IPS-15b (cell line): ENCODE measurements around the gene ERLIN1.

Source experiments
- H3K27me3 ChIP-seq: one replicate; pipeline ENCODE4 v1.6.1; 2013; ENCODE audit warnings: low read length; ENCODE audit not compliant: control insufficient read depth, insufficient read depth
- H3K36me3 ChIP-seq: one replicate; pipeline ENCODE4 v1.6.1; 2013; ENCODE audit warnings: low read length; ENCODE audit not compliant: control insufficient read depth, insufficient read depth
- H3K4me1 ChIP-seq: one replicate; pipeline ENCODE4 v1.6.1; 2013; ENCODE audit warnings: mild to moderate bottlenecking, low read length; ENCODE audit not compliant: control insufficient read depth, insufficient read depth
- H3K4me3 ChIP-seq: one replicate; pipeline ENCODE4 v1.5.1; 2013; ENCODE audit warnings: low read depth, low read length
- H3K9ac ChIP-seq: one replicate; pipeline ENCODE4 v1.6.1; 2013; ENCODE audit warnings: low read depth, mild to moderate bottlenecking, low read length
- H3K9me3 ChIP-seq: one replicate; pipeline ENCODE4 v1.6.1; 2013; ENCODE audit warnings: mild to moderate bottlenecking, low read length; ENCODE audit not compliant: control insufficient read depth, insufficient read depth

ERLIN1 gene

DNA sequence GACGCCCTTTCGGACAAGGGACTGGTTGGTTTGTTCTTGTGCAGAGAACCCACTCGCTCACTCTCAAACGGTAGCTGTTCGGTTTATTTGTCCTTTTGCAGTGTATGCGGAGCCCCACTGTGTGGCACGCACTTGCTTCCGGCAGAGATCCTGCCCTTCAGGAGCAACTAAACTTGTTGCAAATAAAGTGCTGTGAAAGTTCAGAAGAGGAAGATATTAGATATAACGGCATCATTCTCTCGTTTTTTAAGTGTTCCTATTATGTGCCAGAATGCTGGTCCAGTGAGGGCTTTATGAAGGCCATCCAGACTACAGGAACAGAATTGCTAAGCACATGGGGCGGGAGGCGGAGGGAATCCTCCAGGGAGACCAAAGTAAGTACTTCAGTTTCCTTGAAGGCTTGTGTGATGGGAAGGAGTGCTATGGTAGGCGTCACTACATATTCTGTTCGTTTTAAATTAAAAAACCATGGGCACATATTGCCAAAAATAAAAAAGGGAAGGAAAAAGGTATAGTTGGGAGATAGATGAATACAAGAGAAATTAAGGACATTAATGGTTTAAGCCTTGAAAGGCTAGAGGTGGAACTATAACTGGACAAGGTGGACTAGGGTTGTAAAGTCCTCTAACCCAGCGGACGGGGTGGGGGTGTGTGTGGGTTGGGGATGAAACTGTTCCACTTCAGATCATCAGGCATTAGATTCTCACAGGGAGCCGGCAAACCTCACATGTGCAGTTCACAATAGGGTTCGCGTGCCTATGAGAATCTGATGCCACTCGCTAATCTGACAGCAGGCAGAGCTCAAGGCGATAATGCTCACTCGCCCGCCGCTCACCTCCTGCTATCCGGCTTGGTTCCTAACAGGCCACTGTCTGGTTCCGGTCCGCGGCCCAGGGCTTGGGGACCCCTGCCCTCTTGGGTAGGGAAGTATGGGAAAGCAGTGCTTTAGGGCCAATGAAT is 704 bp upstream of the ERLIN1 start:
- Histone ChIP-seq H3K27me3 (no peaks in the 10 kb centered on the region), H3K9me3 (no peaks in the 10 kb centered on the region), H3K36me3 (no peaks in the 10 kb centered on the region), H3K4me1 (no peaks in the 10 kb centered on the region), H3K4me3 (peak overlapping the region; percentile 78), H3K9ac (peak overlapping the region; percentile 84)

- Histone ChIP-seq H3K4me1 (no peaks in the 10 kb centered on the region), H3K36me3 (no peaks in the 10 kb centered on the region), H3K27me3 (no peaks in the 10 kb centered on the region), H3K4me3 (peak overlapping the region; percentile 78), H3K9me3 (no peaks in the 10 kb centered on the region), H3K9ac (peak overlapping the region; percentile 95)
Measured at GRCh38 chr10:100184840-100185239, 989 bp downstream of the ERLIN1 start.

GRCh38 chr10:100184426-100184825 is 1.4 kb downstream of the ERLIN1 start:
- H3K27me3 ChIP-seq = no peaks in the 10 kb centered on the region
- no peaks in the 10 kb centered on the region for H3K9me3 ChIP-seq
- peak overlapping the region; percentile 78 for H3K4me3 ChIP-seq
- H3K9ac ChIP-seq = no peak overlapping the region
- H3K4me1 ChIP-seq = no peaks in the 10 kb centered on the region
- no peaks in the 10 kb centered on the region for H3K36me3 ChIP-seq

DNA sequence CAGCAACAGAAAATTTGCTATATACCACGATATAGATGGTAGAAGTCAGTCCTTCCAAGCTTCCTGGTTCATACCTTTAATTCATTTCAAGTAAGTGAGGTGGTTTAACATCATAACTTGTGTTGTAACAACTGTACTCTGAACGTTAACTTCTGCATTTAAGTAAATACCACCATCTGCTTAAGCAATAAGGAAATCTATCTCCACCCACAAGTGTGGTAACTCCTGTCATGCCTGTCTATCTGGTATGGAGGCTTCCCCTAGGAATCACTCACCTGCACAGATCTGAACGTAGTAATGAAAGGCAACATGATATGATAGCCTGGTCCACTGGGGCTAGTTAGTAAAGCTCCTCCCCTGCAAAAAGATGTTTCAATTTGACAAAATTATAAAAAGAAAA is 2.3 kb downstream of the ERLIN1 start:
- no peaks in the 10 kb centered on the region for H3K9me3 ChIP-seq
- H3K36me3 ChIP-seq = no peaks in the 10 kb centered on the region
- H3K4me1 ChIP-seq = no peaks in the 10 kb centered on the region
- H3K27me3 ChIP-seq = no peaks in the 10 kb centered on the region
- H3K9ac ChIP-seq = no peak overlapping the region
- no peak overlapping the region for H3K4me3 ChIP-seq

DNA sequence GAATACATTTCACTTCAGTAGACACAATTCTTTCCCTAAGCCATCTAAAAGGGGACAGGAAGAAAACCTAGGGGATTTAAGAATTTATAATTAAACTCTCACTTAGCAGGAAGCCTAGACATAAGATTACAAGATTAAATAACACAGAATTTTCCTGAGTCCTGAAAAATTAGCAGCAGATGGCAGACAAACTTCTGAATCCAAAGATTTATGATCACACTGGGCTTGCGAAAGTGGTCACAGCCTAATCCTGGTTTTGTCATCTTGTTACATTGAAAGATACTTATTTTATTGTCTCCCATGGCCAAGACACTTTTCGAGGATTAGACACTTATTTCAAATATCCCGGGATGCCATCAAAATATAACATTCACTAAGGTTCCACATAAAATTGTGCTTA is 2.9 kb downstream of the ERLIN1 start:
- H3K9ac ChIP-seq = no peak overlapping the region
- H3K9me3 ChIP-seq = no peaks in the 10 kb centered on the region
- no peak overlapping the region for H3K4me3 ChIP-seq
- H3K36me3 ChIP-seq = no peaks in the 10 kb centered on the region
- H3K27me3 ChIP-seq = no peaks in the 10 kb centered on the region
- no peaks in the 10 kb centered on the region for H3K4me1 ChIP-seq

DNA sequence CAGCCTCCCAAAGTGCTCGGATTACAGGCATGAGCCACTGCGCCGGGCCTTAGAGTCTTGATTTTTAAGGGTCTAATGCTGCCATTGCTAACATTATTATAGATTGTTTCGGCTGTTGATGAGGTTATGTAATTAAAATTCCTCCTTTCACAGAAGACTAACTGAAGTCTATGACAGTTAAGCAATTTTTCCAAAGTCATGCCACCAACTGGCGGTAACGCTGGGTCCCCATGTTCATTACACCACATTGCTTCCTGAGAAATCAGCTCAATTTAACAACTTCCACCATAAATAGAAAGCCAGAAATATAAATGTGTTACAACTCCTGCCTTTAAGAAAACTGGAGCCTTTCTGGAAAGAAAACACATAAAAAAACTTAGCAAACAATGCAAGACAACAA is 3.5 kb downstream of the ERLIN1 start:
- no peaks in the 10 kb centered on the region for H3K36me3 ChIP-seq
- H3K4me1 ChIP-seq = no peaks in the 10 kb centered on the region
- no peaks in the 10 kb centered on the region for H3K9me3 ChIP-seq

GRCh38 chr10:100175875-100176274 is 10.0 kb downstream of the ERLIN1 start:
- Histone ChIP-seq H3K4me3 (no peak overlapping the region), H3K36me3 (no peaks in the 10 kb centered on the region), H3K9ac (no peak overlapping the region), H3K9me3 (no peaks in the 10 kb centered on the region), H3K4me1 (no peaks in the 10 kb centered on the region), H3K27me3 (no peaks in the 10 kb centered on the region)

More for the DNA sequence above, 3.5 kb downstream of the ERLIN1 start:
- Histone ChIP-seq H3K9ac (no peak overlapping the region), H3K4me3 (no peak overlapping the region), H3K27me3 (no peaks in the 10 kb centered on the region)

GRCh38 chr10:100174699-100175677 is 10.8 kb downstream of the ERLIN1 start:
- H3K9me3 ChIP-seq = no peaks in the 10 kb centered on the region
- no peaks in the 10 kb centered on the region for H3K27me3 ChIP-seq
- H3K4me1 ChIP-seq = no peaks in the 10 kb centered on the region
- H3K9ac ChIP-seq = no peak overlapping the region
- H3K36me3 ChIP-seq = no peaks in the 10 kb centered on the region
- no peak overlapping the region for H3K4me3 ChIP-seq

DNA sequence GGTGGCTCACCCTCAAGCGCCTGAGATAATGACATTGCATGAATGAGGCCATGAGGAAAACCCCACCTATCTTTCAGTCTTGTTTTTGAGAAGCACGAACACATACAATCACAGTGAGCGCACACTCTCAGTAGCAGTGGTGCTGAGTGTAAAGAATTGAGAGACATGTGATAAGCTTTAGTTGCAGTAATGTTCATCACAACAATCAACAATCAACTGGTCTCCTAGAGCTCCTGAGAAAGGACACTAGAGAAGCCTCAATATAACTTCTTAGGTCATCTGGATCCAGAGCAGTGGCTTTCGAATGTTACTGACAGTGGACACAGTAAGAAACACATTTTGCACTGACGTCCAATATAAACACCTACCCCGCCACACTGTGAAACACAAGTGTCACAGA is 12.8 kb downstream of the ERLIN1 start:
- Histone ChIP-seq H3K9me3 (no peaks in the 10 kb centered on the region), H3K27me3 (no peaks in the 10 kb centered on the region), H3K36me3 (no peaks in the 10 kb centered on the region), H3K4me1 (no peaks in the 10 kb centered on the region), H3K9ac (no peak overlapping the region), H3K4me3 (no peak overlapping the region)

DNA sequence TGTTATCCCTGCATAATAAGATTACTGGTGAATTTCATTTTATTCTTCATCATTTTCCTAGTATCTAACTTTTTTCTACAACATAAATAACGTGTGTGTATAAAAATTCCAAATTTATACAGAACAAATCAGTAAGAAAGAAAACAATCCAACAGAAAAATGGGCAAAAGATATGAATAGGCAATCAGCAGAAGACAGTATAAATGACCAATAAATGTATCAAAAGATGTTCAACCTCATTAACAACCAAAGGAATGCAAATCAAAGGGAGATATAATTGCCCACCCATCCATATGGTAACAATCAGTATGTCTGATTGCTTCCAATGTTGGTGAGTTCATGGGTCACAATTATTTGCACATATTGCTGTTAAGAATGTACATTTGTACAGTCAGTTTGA is 13.5 kb downstream of the ERLIN1 start:
- H3K36me3 ChIP-seq = no peaks in the 10 kb centered on the region

DNA sequence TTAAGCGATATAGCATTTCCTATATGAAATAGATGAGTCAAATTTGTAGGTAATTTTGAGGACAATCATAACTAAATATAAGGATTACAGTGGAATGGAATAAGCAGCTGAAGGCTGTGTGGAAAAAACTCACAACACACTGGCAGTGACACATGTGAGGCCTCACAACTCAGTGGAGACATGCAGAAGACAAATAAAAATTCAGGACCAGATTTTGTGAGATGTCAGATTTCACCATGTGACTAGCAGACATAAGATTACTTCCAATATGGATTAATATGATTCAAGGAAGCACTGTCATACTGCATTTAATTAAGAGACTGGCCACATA is 17.6 kb downstream of the ERLIN1 start:
- no peak overlapping the region for H3K4me3 ChIP-seq
- H3K9ac ChIP-seq = no peak overlapping the region

More for the DNA sequence above, 13.5 kb downstream of the ERLIN1 start:
- H3K9ac ChIP-seq = no peak overlapping the region
- no peaks in the 10 kb centered on the region for H3K4me1 ChIP-seq
- no peaks in the 10 kb centered on the region for H3K9me3 ChIP-seq
- no peaks in the 10 kb centered on the region for H3K27me3 ChIP-seq
- no peak overlapping the region for H3K4me3 ChIP-seq

More for the DNA sequence above, 17.6 kb downstream of the ERLIN1 start:
- Histone ChIP-seq H3K27me3 (no peaks in the 10 kb centered on the region), H3K4me1 (no peaks in the 10 kb centered on the region), H3K36me3 (no peaks in the 10 kb centered on the region), H3K9me3 (no peaks in the 10 kb centered on the region)
